ENCODE measurements around the gene DAB1.

The DAB1 gene

DNA sequence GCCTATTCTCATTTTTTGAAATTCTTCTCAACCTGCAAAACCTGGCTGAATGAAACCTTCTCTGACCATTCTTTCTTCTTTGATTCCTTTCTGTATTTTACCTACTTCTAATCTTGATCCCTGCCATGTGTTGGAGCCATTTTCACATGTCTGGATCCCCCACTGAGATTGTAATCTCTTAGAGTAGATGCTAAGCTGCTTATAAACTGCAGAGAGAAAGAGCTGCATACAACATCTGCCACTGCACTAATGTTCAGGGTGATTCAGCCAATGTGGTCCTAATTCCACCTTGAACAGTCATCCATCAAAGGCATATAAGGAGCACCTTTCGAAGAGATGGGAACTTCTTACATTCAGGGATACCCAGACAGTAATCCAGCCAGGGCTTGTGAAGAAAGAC, 16.2 kb upstream of the DAB1 start:
- DNase-seq (ENCODE audit: low spot score): no peak
- TF ChIP-seq CTCF (conservative IDR thresholded peaks at IDR 0.05; ENCODE audit: low read depth): no peak
- CTCF ChIA-PET: interaction anchor here (0.7 kb wide), 1 partner anchor 39 kb away, joined by 5 read pairs; no protein-coding TSS in a partner anchor
- no peak overlapping the region for H3K27ac ChIP-seq
- POLR2A ChIA-PET (ENCODE audit: low non-redundant PET): no interaction called here

- no peak for DNase-seq (ENCODE audit: low spot score)
- no peak for TF ChIP-seq CTCF (conservative IDR thresholded peaks at IDR 0.05; ENCODE audit: low read depth)
- ChIA-PET CTCF (interaction anchor here (0.7 kb wide), 1 partner anchor 49 kb away, joined by 8 read pairs; no protein-coding TSS in a partner anchor), POLR2A (ENCODE audit: low non-redundant PET) (no interaction called here)
- H3K27ac ChIP-seq: no peak overlapping the region
Observed at GRCh38 chr1:57431400-57431799, 7.5 kb upstream of the DAB1 start.

DNA sequence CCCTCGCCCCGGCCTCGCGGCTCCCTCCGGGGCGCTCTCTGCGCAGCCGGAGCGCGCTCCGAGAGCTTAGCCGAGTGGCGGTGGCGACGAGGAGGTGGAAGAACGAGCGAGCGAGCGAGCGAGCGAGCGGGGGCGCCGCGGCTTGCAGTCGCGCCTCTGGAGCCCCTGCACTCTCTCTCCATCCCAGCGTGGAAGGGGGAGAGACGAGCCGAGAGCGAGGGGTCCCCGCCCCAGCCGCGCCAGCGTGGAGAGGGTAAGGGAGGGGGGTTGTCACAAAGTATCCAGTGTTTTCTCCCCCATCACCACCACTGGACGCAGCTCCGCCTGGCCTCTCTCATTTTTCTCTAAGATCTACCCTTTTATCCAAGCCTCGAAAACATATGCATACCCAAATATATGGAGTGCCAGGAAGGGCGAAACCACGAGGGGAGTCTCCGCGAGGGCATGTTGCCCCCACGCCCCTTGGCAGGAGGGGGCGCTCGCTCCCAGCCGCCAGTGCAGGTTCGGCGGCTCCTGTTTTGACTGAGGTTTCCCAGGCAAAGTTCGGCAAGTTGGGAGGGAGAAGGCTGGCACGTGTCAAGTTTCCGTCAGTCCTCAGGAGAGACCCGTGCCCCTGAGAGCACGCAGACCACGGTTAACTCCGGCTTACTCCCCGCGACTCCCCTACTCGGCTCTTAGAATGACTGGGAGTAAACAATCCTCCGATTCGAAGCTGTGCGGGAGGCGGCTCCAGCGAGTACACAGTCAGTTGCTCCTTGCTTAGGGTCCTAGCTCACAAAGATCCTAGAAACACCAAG, 569 bp upstream of the DAB1 start:
- DNase-seq (ENCODE audit: low spot score): no peak
- POLR2A ChIA-PET (ENCODE audit: low non-redundant PET): no interaction called here

GRCh38 chr1:57423135-57423655, 665 bp downstream of the DAB1 start:
- H3K27ac ChIP-seq: no peak overlapping the region
- no peak for DNase-seq (ENCODE audit: low spot score)
- POLR2A ChIA-PET (ENCODE audit: low non-redundant PET): no interaction called here
- CTCF ChIA-PET: interaction anchor here (0.6 kb wide), 1 partner anchor 32 kb away, joined by 5 read pairs; no protein-coding TSS in a partner anchor
- no peak for TF ChIP-seq CTCF (conservative IDR thresholded peaks at IDR 0.05; ENCODE audit: low read depth)

More for the DNA sequence above, 569 bp upstream of the DAB1 start:
- no peak overlapping the region for H3K27ac ChIP-seq
- TF ChIP-seq CTCF (conservative IDR thresholded peaks at IDR 0.05; ENCODE audit: low read depth): no peak
- CTCF ChIA-PET: interaction anchor here (0.6 kb wide), 1 partner anchor 138 kb away, joined by 5 read pairs; no protein-coding TSS in a partner anchor

DNA sequence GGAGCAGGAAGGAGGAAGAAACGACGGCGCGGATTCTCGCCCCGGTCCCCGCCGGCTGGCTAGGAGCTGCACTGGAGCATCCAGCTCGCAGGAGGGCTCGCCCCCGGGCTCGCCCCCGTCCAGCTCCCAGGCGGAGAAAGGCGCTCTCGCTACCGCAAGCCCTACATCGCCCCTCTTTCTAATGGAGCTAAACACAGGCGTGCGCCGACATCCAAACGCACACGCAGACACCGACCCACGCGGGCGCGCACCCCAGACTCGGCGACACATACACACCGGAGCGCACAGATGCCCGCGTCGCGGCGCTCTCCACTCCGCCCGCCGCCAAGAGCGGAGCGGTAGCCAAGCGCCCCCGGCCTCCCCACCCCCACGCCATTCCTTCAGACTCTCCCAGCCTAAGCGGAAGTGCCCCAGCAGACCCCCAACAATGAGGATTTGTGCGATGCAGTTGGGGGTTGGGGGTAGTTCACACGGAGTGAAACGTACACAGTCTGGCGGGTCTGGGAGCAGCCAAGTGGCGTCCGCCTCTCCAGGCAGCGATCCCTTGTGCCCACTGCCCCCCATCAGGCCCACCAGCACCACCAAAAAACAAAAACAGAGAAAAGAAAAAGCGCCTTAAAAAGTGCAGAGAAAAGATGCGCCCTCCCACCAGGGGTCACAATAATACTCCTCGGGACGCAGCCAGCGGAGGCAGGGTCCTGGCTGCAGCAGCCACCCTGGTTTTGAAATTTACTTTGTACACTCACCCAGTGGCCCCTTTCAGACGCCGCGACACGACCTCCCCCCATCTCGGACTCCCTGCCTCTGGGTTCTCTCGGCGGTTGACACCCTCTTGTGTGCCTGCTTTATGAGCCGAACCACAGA, 1.4 kb downstream of the DAB1 start:
- no peak for DNase-seq (ENCODE audit: low spot score)
- no peak for TF ChIP-seq CTCF (conservative IDR thresholded peaks at IDR 0.05; ENCODE audit: low read depth)
- POLR2A ChIA-PET (ENCODE audit: low non-redundant PET): no interaction called here
- H3K27ac ChIP-seq: no peak overlapping the region
- CTCF ChIA-PET: interaction anchor here (0.6 kb wide), 1 partner anchor 33 kb away, joined by 5 read pairs; no protein-coding TSS in a partner anchor

DNA sequence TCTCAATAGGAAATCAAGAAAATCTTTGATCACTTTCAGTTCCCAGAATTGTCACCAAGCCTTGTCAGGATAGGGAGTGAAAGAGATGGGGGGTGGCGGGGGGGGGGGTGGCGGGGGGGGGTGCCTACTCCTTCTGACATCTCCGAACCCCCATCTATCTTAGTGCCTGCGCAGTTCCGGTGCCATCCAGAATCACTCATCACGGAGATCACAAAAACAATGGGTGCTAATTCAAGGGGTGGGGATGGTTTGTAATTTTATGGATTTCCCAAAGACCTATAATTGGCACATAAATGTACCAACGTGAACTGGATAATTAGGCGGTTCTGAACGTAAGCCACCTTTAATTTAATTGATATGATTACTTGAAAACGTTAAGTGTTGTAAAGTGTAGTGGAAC, 2.1 kb downstream of the DAB1 start:
- no peak overlapping the region for H3K27ac ChIP-seq
- no peak for TF ChIP-seq CTCF (conservative IDR thresholded peaks at IDR 0.05; ENCODE audit: low read depth)
- ChIA-PET POLR2A (ENCODE audit: low non-redundant PET) (no interaction called here), CTCF (no interaction called here)
- DNase-seq (ENCODE audit: low spot score): no peak
